Measurements from ENCODE around the gene TRPC6.

Gene TRPC6

DNA sequence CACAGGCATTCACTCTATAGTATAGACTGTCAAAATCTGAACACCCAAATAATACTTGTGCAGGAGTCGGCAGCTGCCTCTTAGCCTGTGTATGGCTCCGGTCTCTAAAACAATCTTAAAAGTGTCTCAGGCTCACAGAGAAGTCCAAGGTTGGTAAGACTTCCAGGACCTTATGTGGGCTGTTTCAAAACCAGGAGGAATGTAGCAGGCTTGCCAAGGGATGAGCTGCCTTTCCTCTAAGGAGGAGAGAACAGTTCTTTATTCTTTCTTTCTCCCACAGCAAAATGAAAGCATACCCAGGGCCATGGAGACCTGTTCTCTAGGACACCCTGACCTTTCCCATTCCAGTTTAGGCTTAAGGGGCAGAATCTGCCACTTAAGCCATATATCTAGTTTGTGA, 176.5 kb downstream of the TRPC6 start:
- no peak for DNase-seq (ENCODE audit: low spot score)
- in situ Hi-C loops (cut with MboI; ENCODE audit: low sequenced_read_pairs, unreplicated experiment): no loop called here
- TF ChIP-seq, protein P1, sequence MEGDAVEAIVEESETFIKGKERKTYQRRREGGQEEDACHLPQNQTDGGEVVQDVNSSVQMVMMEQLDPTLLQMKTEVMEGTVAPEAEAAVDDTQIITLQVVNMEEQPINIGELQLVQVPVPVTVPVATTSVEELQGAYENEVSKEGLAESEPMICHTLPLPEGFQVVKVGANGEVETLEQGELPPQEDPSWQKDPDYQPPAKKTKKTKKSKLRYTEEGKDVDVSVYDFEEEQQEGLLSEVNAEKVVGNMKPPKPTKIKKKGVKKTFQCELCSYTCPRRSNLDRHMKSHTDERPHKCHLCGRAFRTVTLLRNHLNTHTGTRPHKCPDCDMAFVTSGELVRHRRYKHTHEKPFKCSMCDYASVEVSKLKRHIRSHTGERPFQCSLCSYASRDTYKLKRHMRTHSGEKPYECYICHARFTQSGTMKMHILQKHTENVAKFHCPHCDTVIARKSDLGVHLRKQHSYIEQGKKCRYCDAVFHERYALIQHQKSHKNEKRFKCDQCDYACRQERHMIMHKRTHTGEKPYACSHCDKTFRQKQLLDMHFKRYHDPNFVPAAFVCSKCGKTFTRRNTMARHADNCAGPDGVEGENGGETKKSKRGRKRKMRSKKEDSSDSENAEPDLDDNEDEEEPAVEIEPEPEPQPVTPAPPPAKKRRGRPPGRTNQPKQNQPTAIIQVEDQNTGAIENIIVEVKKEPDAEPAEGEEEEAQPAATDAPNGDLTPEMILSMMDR (IDR thresholded peaks at IDR 0.05; ENCODE audit: borderline replicate concordance, control extremely low read depth, extremely low read depth, insufficient read depth, missing control alignments): no peak

All from GM13976 (cell line).